Measurements from ENCODE around the gene CCL24.
"Not testable (repeated sequence)": the region's sequence is repeated elsewhere in the genome, so short reads cannot be mapped to it uniquely, and the experiment has no call there.

The CCL24 gene

DNA sequence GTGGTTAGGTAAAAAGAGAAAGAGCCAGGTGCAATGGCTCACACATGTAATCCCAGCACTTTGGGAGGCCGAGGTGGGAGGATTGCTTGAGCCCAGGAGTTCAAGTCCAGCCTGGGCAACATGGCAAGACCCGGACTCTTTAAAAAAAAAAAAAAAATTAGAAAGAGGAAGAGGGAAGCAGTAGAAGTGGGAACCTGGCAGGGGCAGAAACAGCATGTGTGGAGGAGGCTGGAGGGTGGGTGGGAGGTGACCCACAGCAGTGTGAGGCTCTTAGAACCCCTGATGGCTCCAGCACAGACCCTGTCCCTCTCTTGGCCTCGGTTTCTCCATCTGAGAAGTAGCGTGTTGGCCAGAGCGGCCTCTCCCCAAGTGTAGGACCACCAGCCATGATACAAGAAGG lies 4.9 kb upstream of the CCL24 start:
- no peak for DNase-seq

DNA sequence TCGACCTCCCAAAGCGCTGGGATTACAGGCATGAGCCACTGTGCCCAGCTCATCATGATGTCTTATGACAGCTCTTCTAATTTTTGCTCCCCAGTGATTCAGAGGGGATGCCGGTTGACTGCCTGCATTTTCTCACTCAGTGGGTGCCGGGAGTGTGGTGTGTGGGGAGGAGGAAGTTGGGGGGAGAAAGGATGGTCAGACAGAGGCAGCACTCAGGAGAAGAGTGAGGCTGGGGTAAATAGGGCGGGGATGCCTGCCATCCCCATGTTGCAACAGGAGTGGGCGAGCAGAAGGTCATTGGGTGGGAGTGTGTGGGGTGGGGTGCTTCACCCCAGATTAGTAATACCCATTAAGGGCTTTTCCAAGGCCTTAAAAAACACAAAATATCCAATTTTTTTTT lies 3.5 kb upstream of the CCL24 start:
- DNase-seq = no peak

DNA sequence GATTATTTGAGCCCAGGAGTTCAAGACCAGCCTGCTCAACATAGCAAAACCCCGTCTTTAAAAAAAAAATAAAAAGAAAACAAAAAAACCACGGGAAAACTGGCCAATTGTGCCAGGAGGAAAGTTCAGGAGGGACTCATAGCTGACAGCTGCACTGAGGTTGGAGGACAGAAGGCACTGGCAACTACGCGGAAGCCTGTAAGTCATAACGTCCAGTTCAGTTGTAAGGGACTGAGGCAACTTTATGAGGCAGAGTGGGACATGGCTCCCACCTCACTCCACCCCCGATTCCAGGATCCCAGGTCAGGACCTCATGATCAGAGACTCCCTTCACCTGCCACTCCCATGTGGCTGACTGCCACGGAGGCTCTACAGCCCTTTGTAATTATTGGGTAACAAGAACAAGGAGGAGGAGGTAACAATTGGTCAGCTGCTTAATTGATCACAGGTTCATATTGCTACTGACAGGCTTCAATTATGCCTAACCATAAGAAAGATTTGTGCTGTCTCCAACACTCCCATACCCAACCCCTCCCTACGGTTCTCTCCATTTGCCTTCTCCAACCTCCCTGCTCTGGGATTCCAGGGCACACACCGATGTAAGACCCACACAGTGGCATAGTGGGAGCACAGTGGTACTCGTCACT lies 1.9 kb upstream of the CCL24 start:
- no peak for DNase-seq

GRCh38 chr7:75814407-75814947 lies 871 bp upstream of the CCL24 start:
- DNase-seq = no peak

DNA sequence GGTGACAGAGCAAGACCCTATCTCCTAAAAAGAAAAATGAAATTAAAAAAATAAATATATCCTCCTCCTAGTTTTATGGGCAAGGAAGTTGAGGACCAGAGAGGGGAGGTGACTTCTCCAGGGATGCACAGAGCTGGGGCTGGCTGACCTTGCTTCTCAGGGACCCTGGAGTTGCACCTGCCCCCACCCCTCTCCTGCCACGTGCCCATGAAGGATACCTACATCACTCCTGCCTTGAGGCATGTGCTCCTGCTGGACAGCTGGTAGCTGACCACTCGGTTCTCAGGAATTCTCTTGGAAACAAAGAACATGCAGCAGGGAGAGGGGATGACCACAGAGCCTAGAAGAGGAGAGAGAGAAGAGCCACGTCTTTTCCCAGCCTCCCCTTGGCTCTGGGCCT lies 522 bp downstream of the CCL24 start:
- no peak for DNase-seq

DNA sequence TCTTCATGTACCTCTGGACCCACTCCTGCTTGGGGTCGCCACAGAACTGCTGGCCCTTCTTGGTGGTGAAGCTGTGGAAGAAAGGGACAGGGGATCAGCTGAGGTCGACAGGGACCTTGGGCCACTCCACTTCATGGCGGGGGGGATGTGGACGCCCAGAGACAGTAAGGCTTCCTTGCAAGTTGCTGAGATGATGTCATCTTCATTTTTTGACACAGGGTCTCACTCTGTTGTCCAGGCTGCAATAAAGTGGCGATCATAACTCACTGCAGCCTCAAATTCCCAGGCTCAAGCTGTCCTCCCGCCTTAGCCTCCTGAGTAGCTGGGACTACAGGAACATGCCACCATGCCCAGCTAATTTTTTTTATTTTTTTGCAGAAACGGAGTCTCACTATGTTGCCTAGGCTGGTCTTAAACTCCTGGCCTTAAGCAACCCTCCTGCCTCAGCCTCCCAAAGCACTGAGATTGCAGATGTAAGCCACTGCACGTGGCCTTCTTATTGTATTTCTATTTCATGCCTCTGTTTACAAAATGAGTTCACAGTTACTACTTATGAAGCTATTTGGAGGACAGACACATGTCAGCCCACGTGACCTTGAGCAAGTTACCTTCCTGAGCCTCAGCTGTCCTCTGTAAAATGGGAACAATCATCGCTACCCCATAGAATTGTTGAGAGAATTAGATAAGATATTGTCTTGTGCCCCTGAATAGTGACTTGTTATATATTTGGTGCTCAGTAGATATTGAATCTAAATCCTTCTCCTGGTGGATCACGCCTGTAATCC lies 1.5 kb downstream of the CCL24 start:
- DNase-seq = no peak

- DNase-seq = no peak
Observed at GRCh38 chr7:75809396-75809795, 4.2 kb downstream of the CCL24 start.

DNA sequence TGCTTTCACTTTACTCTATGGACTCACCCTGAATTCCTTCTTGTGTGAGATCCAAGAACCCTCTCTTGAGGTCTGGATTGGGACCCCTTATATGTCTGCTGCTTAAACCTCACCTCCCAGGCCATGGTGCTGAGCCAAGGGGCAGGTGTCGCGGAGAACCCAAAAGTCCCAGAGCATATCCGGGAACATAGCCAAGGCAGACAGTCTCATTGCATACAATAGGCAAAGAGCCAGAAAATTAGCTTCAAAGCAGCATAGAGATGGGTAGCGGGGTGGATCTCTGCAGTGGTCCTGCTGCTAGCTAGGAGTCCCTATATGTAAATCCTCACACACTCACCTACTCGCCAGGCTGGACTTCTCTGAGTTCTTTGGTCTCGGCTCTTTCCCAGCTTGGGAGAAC lies 5.5 kb downstream of the CCL24 start:
- DNase-seq = no peak

GRCh38 chr7:75807452-75807851 lies 6.2 kb downstream of the CCL24 start:
- no peak for DNase-seq

DNA sequence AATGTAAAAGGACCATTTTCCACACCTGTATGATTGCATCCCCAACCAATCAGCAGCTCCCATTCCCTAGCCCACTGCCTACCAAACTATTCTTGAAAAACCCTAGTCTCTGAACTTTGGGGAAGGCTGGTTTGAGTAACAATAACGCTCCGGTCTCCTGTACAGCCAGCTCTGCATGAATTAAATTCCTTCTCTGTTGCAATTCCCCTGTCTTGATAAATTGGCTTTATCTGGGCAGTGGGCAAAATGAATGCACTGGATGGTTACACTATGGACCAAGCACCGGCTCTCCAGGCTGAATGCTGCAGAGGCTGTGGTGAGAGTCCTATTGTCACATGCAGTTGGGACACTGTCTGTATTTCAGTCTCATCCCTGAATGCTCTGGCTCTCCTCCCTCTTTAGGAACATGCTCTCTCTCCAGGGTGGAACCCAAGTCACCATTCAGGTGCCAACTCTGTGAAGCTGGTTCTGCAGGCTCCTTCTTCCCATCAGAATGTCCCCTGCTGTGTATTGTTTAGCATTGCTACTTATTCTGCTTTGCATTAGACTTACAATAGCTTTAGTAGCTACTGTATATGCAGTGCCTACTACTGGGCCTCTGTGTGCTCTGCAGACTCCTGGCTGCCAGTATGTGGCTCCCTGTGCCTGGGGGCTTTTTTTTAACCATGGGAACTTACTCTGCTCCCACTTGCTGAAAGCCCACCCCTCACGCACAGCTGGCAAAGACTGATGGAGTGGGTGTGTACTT lies 6.9 kb downstream of the CCL24 start:
- DNase-seq = no peak

DNA sequence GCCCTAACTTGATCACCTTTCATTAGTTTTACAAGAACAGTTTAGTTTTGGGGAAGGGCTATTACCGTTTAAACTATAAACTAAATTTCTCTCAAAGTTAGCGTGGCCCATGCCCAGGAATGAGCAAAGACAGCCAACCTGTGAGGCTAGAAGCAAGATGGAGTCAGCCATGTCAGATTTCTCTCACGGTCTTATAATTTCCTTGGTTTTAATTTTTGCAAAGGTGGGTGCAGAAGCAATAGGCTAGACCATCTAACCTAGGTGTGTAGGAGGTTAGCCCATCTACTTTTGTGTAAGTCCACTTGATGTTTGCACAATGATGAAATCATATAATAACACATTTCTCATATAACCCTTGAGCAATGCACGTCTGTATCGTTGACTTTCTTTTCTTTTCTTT lies 8.9 kb downstream of the CCL24 start:
- no peak for DNase-seq

DNA sequence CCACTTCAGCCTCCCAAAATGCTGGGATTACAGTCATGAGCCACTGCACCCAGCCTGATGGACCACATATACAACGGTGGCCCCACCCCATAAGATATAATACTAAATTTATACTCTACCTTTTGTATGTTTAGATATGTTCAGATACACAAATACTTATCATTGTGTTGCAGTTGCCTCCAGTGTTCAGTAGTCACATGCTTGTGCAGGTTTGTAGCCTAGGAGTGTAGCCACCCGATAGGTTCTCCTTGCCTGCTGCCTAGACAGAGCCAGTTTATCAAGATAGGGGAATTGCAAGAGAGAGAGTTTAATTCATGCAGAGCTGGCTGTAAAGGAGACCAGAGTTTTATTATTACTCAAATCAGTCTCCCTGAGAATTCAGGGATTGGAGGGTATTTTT lies 9.6 kb downstream of the CCL24 start:
- DNase-seq = no peak

- DNase-seq = no peak
Observed at GRCh38 chr7:75802552-75802821, 11.1 kb downstream of the CCL24 start.

- no peak for DNase-seq
Observed at GRCh38 chr7:75798770-75799169, 14.8 kb downstream of the CCL24 start.

DNA sequence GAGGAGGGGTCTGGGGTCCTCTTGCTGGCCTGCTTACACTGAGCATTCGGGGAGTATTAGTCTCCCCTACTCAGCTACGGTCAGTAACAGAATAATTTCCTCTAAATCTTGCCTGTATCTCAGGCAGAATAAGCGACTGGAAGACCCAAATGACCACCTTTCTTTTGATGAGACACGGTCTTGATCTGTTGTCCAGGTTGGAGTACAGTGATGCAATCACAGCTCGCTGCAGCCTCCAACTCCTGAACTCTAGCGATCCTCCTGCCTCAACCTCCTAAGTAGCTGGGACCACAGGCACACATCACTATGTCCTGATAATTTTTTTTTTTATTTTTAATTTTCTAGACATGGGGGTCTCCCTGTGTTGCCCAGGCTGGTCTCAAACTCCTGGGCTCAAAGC lies 17.2 kb downstream of the CCL24 start:
- no peak for DNase-seq

DNA sequence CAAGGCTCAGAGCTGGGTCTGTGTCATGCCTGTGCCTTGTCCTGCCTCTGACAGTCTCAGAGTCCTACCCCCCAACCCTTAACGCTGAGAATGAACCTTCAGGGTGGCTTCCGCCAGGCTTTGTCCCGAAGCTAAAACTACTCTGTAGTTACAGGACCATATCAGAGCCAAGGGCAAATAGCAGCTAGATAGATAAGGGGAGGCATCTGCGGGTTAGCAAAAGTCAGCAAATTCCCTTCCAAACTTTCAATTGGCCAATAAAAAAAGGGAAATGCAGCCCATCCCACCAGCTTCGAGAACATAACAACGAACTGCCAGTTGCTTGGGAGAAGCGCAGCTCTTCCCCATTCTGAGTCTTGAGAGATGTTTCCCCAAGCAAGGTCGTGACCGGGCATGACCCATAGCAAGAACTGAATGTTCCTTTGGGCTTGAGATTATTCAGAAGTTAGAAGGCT lies 17.7 kb downstream of the CCL24 start:
- no peak for DNase-seq

GRCh38 chr7:75793676-75794075 lies 19.9 kb downstream of the CCL24 start:
- DNase-seq = no peak

DNA sequence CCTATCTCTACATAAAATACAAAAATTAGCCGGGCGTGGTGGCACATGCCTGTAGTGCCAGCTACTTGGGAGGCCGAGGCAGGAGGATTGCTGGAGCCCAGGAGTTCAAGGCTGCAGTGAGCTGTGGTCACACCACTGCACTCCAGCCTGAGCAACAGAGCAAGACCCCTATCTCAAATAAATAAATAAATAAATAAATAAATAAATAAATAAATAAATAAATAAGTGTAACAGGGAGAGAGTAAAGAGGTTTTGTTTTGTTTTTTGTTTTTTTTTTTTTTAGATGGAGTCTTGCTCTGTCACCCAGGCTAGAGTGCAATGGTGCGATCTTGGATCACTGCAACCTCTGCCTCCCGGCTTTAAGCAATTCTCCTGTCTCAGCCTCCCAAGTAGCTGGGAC lies 21.0 kb downstream of the CCL24 start:
- not testable (repeated sequence) for DNase-seq

DNA sequence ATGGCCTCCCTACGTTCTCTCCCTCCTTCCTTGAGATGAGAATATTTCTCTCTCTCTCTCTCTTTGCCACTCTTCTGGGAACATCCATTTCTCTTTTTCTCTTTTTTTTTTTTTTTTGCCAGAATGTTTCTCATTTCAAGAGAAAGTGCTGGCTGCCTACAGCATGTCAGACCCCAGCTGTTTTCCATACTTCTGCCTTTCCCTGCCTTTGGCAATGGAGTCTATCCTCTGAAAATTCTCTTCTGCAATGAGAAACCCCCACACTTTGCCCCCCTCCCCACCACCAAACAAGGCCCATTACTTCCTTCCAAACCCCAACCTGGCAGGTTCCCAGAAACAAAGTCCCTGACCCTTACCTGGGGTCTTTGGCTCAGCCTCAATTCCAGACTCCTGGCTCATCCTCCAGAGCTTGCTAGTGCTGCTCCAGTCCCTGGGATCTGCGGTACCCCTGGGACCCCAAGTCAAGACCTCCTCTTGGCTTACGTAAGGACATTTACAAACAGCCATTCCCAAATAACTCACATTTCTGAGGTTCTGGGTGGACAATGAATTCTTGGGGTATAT lies 24.2 kb downstream of the CCL24 start:
- DNase-seq = no peak

DNA sequence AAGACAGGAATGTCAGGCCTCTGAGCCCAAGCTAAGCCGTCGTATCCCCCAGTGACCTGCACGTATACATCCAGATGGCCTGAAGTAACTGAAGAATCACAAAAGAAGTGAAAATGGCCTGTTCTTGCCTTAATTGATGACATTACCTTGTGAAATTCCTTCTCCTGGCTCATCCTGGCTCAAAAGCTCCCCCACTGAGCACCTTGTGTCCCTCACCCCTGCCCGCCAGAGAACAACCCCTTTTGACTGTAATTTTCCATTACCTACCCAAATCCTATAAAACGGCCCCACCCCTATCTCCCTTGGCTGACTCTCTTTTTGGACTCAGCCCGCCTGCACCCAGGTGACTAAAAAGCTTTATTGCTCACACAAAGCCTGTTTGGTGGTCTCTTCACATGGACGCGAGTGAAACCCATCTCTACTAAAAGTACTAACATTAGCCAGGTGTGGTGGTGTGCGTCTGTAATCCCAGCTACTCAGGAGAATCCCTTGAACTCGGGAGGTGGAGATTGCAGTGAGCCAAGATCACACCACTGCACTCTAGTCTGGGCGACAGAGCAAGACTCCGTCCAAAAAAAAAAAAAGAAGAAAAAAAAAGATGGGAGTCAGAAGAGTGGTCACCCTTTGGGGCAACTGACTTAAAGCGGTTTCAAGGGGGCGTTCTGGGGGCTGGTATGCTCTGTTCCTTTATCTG lies 25.3 kb downstream of the CCL24 start:
- not testable (repeated sequence) for DNase-seq

- DNase-seq = not testable (repeated sequence)
Observed at GRCh38 chr7:75783058-75783457, 30.5 kb downstream of the CCL24 start.

- DNase-seq = not testable (repeated sequence)
Observed at GRCh38 chr7:75780647-75781273, 32.8 kb downstream of the CCL24 start.
